ENCODE data around the gene FBXO34.

The FBXO34 gene

DNA sequence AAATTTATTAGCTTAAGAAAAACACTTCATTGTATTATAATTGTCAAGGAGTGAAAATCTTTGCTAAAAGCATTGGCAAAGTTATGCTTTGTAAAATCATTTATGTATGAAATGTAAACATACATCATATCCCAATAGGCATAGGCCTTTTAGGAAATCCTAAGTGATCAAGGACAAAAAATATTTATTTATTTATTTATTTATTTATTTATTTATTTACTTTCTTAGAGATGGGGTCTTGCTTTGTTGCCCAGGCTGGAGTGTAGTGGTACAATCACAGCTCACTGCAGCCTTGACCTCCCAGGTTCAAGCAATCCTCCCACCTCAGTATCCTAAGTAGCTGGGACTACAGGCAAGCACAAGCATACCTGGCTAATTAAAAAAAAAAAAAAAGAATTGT is 47.9 kb upstream of the FBXO34 start:
- no peak for ATAC-seq
- TF ChIP-seq, protein P1, sequence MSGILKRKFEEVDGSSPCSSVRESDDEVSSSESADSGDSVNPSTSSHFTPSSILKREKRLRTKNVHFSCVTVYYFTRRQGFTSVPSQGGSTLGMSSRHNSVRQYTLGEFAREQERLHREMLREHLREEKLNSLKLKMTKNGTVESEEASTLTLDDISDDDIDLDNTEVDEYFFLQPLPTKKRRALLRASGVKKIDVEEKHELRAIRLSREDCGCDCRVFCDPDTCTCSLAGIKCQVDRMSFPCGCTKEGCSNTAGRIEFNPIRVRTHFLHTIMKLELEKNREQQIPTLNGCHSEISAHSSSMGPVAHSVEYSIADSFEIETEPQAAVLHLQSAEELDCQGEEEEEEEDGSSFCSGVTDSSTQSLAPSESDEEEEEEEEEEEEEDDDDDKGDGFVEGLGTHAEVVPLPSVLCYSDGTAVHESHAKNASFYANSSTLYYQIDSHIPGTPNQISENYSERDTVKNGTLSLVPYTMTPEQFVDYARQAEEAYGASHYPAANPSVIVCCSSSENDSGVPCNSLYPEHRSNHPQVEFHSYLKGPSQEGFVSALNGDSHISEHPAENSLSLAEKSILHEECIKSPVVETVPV (CRISPR knock-in tag; IDR thresholded peaks at IDR 0.05): no peak
- TF ChIP-seq, protein P2, sequence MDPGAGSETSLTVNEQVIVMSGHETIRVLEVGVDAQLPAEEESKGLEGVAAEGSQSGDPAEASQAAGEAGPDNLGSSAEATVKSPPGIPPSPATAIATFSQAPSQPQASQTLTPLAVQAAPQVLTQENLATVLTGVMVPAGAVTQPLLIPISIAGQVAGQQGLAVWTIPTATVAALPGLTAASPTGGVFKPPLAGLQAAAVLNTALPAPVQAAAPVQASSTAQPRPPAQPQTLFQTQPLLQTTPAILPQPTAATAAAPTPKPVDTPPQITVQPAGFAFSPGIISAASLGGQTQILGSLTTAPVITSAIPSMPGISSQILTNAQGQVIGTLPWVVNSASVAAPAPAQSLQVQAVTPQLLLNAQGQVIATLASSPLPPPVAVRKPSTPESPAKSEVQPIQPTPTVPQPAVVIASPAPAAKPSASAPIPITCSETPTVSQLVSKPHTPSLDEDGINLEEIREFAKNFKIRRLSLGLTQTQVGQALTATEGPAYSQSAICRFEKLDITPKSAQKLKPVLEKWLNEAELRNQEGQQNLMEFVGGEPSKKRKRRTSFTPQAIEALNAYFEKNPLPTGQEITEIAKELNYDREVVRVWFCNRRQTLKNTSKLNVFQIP (CRISPR knock-in tag; IDR thresholded peaks at IDR 0.05; ENCODE audit: borderline replicate concordance, low read depth): no peak

DNA sequence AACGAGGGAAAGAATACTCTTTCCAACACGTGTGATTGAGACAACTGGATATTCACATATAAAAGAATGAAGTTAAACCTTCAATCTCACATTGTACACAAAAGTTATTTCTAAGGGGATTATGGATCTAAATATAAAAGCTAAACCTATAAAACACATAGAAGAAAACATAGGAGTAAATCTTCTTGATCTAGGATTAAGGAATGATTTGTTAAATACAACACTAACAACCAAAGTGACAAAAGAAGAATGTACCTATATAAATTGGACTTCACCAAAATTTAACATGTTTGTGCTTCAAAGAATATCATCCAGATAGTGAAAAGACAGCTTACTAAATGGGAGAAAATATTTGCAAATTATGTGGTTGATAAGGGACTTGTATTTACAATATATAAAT is 43.0 kb upstream of the FBXO34 start:
- ATAC-seq: no peak
- TF ChIP-seq GLIS3 (CRISPR knock-in tag; IDR thresholded peaks at IDR 0.05): no peak
- TF ChIP-seq, protein P1 (CRISPR knock-in tag; IDR thresholded peaks at IDR 0.05): no peak
- TF ChIP-seq, protein P2 (CRISPR knock-in tag; IDR thresholded peaks at IDR 0.05; ENCODE audit: borderline replicate concordance, low read depth): no peak

DNA sequence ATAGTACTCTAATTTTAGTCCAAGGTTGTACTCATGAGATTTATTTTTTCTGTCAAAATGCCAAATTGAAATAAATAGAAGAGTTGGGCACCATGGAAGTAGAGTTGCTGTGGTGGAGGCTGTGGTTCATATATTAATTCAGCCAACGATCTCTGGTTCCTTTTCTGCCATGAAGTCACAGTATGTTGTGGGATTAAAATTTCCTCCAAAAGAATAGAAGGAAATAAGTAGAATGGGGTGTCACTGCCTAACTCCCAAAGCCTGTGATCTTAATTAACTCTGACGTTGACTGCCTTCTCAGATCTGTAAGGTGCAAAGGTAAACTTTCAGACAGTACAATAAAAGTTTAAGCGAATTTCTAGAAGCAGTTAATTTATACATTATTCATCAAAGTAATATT is 37.6 kb upstream of the FBXO34 start:
- TF ChIP-seq ZFP3 (CRISPR knock-in tag; IDR thresholded peaks at IDR 0.05): no peak
- TF ChIP-seq ZNF70 (CRISPR knock-in tag; IDR thresholded peaks at IDR 0.05): no peak
- no peak for TF ChIP-seq ARNTL (CRISPR knock-in tag; IDR thresholded peaks at IDR 0.05; ENCODE audit: borderline replicate concordance, low read depth)
- TF ChIP-seq RARB (CRISPR knock-in tag; IDR thresholded peaks at IDR 0.05): no peak
- no peak for TF ChIP-seq ISL1 (CRISPR knock-in tag; IDR thresholded peaks at IDR 0.05)
- no peak for TF ChIP-seq OSR1 (CRISPR knock-in tag; IDR thresholded peaks at IDR 0.05)
- no peak for TF ChIP-seq TCF4 (CRISPR knock-in tag; IDR thresholded peaks at IDR 0.05; ENCODE audit: borderline replicate concordance)
- TF ChIP-seq GLIS3 (CRISPR knock-in tag; IDR thresholded peaks at IDR 0.05): no peak
- TF ChIP-seq CREB5 (CRISPR knock-in tag; IDR thresholded peaks at IDR 0.05; ENCODE audit: low read depth): no peak
- TF ChIP-seq ESRRG (CRISPR knock-in tag; IDR thresholded peaks at IDR 0.05): no peak
- ATAC-seq: no peak

DNA sequence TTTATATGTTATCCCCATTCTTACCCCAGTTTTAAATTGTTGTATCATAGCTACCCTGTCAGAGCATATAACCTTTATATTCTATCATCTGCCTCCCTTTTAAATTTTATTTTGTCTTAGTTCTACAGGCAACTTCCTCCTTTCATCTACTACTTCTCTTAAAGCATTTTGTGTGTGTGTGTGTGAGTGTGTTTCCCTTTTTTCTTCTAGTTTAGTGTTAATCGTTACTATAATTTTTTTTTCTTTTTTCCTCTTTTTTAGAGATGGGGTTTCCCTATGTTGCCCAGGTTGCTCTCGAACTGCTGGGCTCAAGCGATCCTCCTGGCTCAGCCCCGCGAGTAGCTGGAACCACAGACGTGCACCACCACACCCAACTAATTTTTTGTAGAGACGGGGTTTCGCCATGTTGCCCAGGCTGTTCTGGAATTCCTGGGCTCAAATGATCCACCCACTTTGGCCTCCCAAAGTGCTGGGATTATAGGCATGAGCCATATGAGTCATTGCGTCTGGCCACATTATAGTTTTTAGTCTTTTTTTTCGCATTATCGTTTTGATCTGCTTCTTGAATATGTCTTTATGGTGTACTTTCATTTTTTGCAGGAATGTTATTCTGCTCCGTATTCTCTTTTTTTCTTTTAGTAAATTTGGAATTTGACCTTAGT is 33.1 kb upstream of the FBXO34 start:
- no peak for ATAC-seq
- TF ChIP-seq ISL1 (CRISPR knock-in tag; IDR thresholded peaks at IDR 0.05) (no peak), BACH2 (CRISPR knock-in tag; IDR thresholded peaks at IDR 0.05; ENCODE audit: borderline replicate concordance) (no peak), GLIS3 (CRISPR knock-in tag; IDR thresholded peaks at IDR 0.05) (no peak), ARNTL (CRISPR knock-in tag; IDR thresholded peaks at IDR 0.05; ENCODE audit: borderline replicate concordance, low read depth) (no peak), ZFP30 (CRISPR knock-in tag; IDR thresholded peaks at IDR 0.05) (no peak)

GRCh38 chr14:55239320-55239719 is 31.9 kb upstream of the FBXO34 start:
- ATAC-seq: no peak
- TF ChIP-seq, protein P2 (CRISPR knock-in tag; IDR thresholded peaks at IDR 0.05; ENCODE audit: borderline replicate concordance, low read depth): no peak
- no peak for TF ChIP-seq CREB5 (CRISPR knock-in tag; IDR thresholded peaks at IDR 0.05; ENCODE audit: low read depth)
- no peak for TF ChIP-seq ZFP30 (CRISPR knock-in tag; IDR thresholded peaks at IDR 0.05)
- TF ChIP-seq ISL1 (CRISPR knock-in tag; IDR thresholded peaks at IDR 0.05): no peak
- no peak for TF ChIP-seq TOX (CRISPR knock-in tag; IDR thresholded peaks at IDR 0.05; ENCODE audit: borderline replicate concordance)
- no peak for TF ChIP-seq ARNTL (CRISPR knock-in tag; IDR thresholded peaks at IDR 0.05; ENCODE audit: borderline replicate concordance, low read depth)
- TF ChIP-seq TCF4 (CRISPR knock-in tag; IDR thresholded peaks at IDR 0.05; ENCODE audit: borderline replicate concordance): no peak
- TF ChIP-seq ZNF565 (CRISPR knock-in tag; conservative IDR thresholded peaks at IDR 0.05; ENCODE audit: low read depth): no peak
- no peak for TF ChIP-seq GLIS3 (CRISPR knock-in tag; IDR thresholded peaks at IDR 0.05)
- TF ChIP-seq CSDC2 (CRISPR knock-in tag; IDR thresholded peaks at IDR 0.05): no peak
- no peak for TF ChIP-seq ZNF8 (CRISPR knock-in tag; IDR thresholded peaks at IDR 0.05)
- TF ChIP-seq RARB (CRISPR knock-in tag; IDR thresholded peaks at IDR 0.05): no peak
- TF ChIP-seq, protein P1 (CRISPR knock-in tag; IDR thresholded peaks at IDR 0.05): no peak
- TF ChIP-seq OSR1 (CRISPR knock-in tag; IDR thresholded peaks at IDR 0.05): no peak
- no peak for TF ChIP-seq PPARA (CRISPR knock-in tag; IDR thresholded peaks at IDR 0.05; ENCODE audit: borderline replicate concordance)
- no peak for TF ChIP-seq BACH2 (CRISPR knock-in tag; IDR thresholded peaks at IDR 0.05; ENCODE audit: borderline replicate concordance)
